Muscle of arm (tissue), 14 donors: ENCODE results near the gene UCHL1. TPM values are rescaled to one million over a fixed set of nuclear protein-coding genes. Genes with fewer than 3 reads are reported as not detected.

Source experiments
- DNase-seq: peaks from one replicate; pipeline ENCODE4 v3.0.0-alpha.2; 2013
- long read RNA-seq, 11 donors: transcript quantifications; one replicate each; lab custom pipeline, GENCODE V29; 2026
- polyA plus RNA-seq, 12 donors: library from polyadenylated mRNA; unstranded; fragments of 120-200 nt; gene quantifications; one replicate each; pipeline ENCODE4 v1.2.1, GENCODE V29; 2013; ENCODE audit not compliant: insufficient read length in 12 of 12

Gene UCHL1
- polyA plus RNA-seq, result 10 to 100 TPM in 11 of 12 donors, not detected in 1; 14.8 to 71.5 (median 20.9) TPM
- long read RNA-seq, donor 1, transcript UCHL1-202 (8 exons, 1,578 nt), result minor isoform, 8 of 186 reads
- long read RNA-seq, donor 1, transcript UCHL1-209 (8 exons, 1,119 nt), result major isoform, 128 of 186 reads
- long read RNA-seq, donor 1, transcript UCHL1-211 (6 exons, 862 nt), result minor isoform, 11 of 186 reads
- long read RNA-seq, donor 1, partial matches to known transcripts, result 39 of 186 reads
- long read RNA-seq, donor 1, other reads (novel, unspliced or antisense), result 0 of 186 reads
- long read RNA-seq, donor 2, transcript UCHL1-209 (8 exons, 1,119 nt), result major isoform, 7 of 10 reads
- long read RNA-seq, donor 2, partial matches to known transcripts, result 0 of 10 reads
- long read RNA-seq, donor 2, other reads (novel, unspliced or antisense), result 0 of 10 reads
- long read RNA-seq, donor 3, transcript UCHL1-209 (8 exons, 1,119 nt), result major isoform, 7 of 15 reads
- long read RNA-seq, donor 3, partial matches to known transcripts, result 5 of 15 reads
- long read RNA-seq, donor 3, other reads (novel, unspliced or antisense), result 0 of 15 reads
- long read RNA-seq, donor 4, partial matches to known transcripts, result 0 of 4 reads
- long read RNA-seq, donor 4, other reads (novel, unspliced or antisense), result 0 of 4 reads
- long read RNA-seq, donor 5, transcript UCHL1-209 (8 exons, 1,119 nt), result major isoform, 5 of 16 reads
- long read RNA-seq, donor 5, partial matches to known transcripts, result 11 of 16 reads
- long read RNA-seq, donor 5, other reads (novel, unspliced or antisense), result 0 of 16 reads
- long read RNA-seq, donor 6, transcript UCHL1-209 (8 exons, 1,119 nt), result major isoform, 5 of 7 reads
- long read RNA-seq, donor 6, partial matches to known transcripts, result 0 of 7 reads
- long read RNA-seq, donor 6, other reads (novel, unspliced or antisense), result 0 of 7 reads
- long read RNA-seq, donor 7, transcript UCHL1-209 (8 exons, 1,119 nt), result major isoform, 7 of 8 reads
- long read RNA-seq, donor 7, partial matches to known transcripts, result 0 of 8 reads
- long read RNA-seq, donor 7, other reads (novel, unspliced or antisense), result 0 of 8 reads
- long read RNA-seq, donor 8, transcript UCHL1-209 (8 exons, 1,119 nt), result major isoform, 7 of 8 reads
- long read RNA-seq, donor 8, partial matches to known transcripts, result 0 of 8 reads
- long read RNA-seq, donor 8, other reads (novel, unspliced or antisense), result 0 of 8 reads
- long read RNA-seq, donor 9, transcript UCHL1-209 (8 exons, 1,119 nt), result major isoform, 6 of 11 reads
- long read RNA-seq, donor 9, partial matches to known transcripts, result 5 of 11 reads
- long read RNA-seq, donor 9, other reads (novel, unspliced or antisense), result 0 of 11 reads
- long read RNA-seq, donor 10, transcript UCHL1-209 (8 exons, 1,119 nt), result major isoform, 6 of 6 reads
- long read RNA-seq, donor 10, partial matches to known transcripts, result 0 of 6 reads
- long read RNA-seq, donor 10, other reads (novel, unspliced or antisense), result 0 of 6 reads
- long read RNA-seq, donor 11, transcript UCHL1-209 (8 exons, 1,119 nt), result major isoform, 18 of 19 reads
- long read RNA-seq, donor 11, partial matches to known transcripts, result 0 of 19 reads
- long read RNA-seq, donor 11, other reads (novel, unspliced or antisense), result 0 of 19 reads

- DNase-seq, result no peak
Measured at GRCh38 chr4:41256740-41257256, at the start of gene UCHL1. Gene UCHL1 (plus strand): TSS chr4:41256928. CDS start chr4:41256977, 49 bp downstream.

- DNase-seq, result no peak
Measured at GRCh38 chr4:41207291-41207831, 49.4 kb upstream of the UCHL1 start.

- no peak for DNase-seq
Measured at GRCh38 chr4:41209187-41209586, 47.5 kb upstream of the UCHL1 start.

GRCh38 chr4:41209901-41210300, 46.8 kb upstream of the UCHL1 start:
- DNase-seq, result no peak

GRCh38 chr4:41211951-41212615, 44.6 kb upstream of the UCHL1 start:
- no peak for DNase-seq

- peak; percentile 50 for DNase-seq
Measured at GRCh38 chr4:41212616-41213203, 44.0 kb upstream of the UCHL1 start.

GRCh38 chr4:41213625-41214135, 43.0 kb upstream of the UCHL1 start:
- DNase-seq, result no peak

- peak; percentile 97 for DNase-seq
Measured at GRCh38 chr4:41214136-41214824, 42.4 kb upstream of the UCHL1 start, which contains the start of gene APBB2. Gene APBB2 (minus strand): TSS chr4:41214542. CDS start chr4:41033254, 181,288 bp downstream.

- no peak for DNase-seq
Measured at GRCh38 chr4:41214825-41215146, 41.9 kb upstream of the UCHL1 start.

- DNase-seq, result no peak
Measured at GRCh38 chr4:41215155-41215554, 41.6 kb upstream of the UCHL1 start.

- DNase-seq, result no peak
Measured at GRCh38 chr4:41215969-41216293, 40.8 kb upstream of the UCHL1 start.

GRCh38 chr4:41216294-41217019, 40.3 kb upstream of the UCHL1 start:
- DNase-seq, result peak; percentile 76

- no peak for DNase-seq
Measured at GRCh38 chr4:41217020-41217333, 39.8 kb upstream of the UCHL1 start.

GRCh38 chr4:41217374-41217773, 39.4 kb upstream of the UCHL1 start:
- DNase-seq, result no peak

- DNase-seq, result no peak
Measured at GRCh38 chr4:41218703-41219102, 38.0 kb upstream of the UCHL1 start.

- DNase-seq, result no peak
Measured at GRCh38 chr4:41219421-41219950, 37.2 kb upstream of the UCHL1 start.

- no peak for DNase-seq
Measured at GRCh38 chr4:41221850-41222645, 34.7 kb upstream of the UCHL1 start.
